K562 (cell line): ENCODE measurements around the gene FMNL3. TPM values are rescaled to one million over a fixed set of nuclear protein-coding genes. Genes with fewer than 3 reads are reported as not detected.

Experiments used
- CBX3 ChIP-seq, 2 experiments: IDR thresholded peaks; 1 replicate in 1 of 2; 2 replicates in 1 of 2; pipeline ENCODE4 v1.6.1; 2012; ENCODE audit warnings: inconsistent platforms in 2 of 2, low read length in 2 of 2, borderline replicate concordance in 1 of 2, control low read depth in 1 of 2
- CXXC5 ChIP-seq: fragments of 250-450 bp; sonication (Bioruptor Pico); IDR thresholded peaks from 2 replicates; pipeline ENCODE4 v1.8.0; 2022; ENCODE audit warnings: inconsistent platforms, mild to moderate bottlenecking, moderate library complexity
- HSF4 ChIP-seq: fragments of 250-450 bp; sonication (Bioruptor Pico); IDR thresholded peaks from 2 replicates; pipeline ENCODE4 v2.1.2; 2022; ENCODE audit warnings: mild to moderate bottlenecking, moderate library complexity, borderline replicate concordance
- KAT8 ChIP-seq: fragments of 450-650 bp; IDR thresholded peaks from 2 replicates; pipeline ENCODE4 v1.6.1; 2016; ENCODE audit warnings: low read depth, mild to moderate bottlenecking
- KDM5B ChIP-seq: fragments of 200-600 bp; sonication (generic); IDR thresholded peaks from 2 replicates; pipeline ENCODE4 v1.6.1; 2012; ENCODE audit warnings: low read depth, mild to moderate bottlenecking, moderate library complexity, low read length, control low read depth, inconsistent platforms; ENCODE audit not compliant: insufficient replicate concordance
- NR4A1 ChIP-seq, 2 experiments: fragments of 250-450 bp in 1 of 2; fragments of 450-650 bp in 1 of 2; sonication (Bioruptor Pico) in 1 of 2; IDR thresholded peaks; 2 replicates each; pipeline versions ENCODE4 v1.4.0 to v1.6.1; 2016 to 2020; ENCODE audit warnings: mild to moderate bottlenecking in 2 of 2, missing compliant biosample characterization in 1 of 2, missing genetic modification characterization in 1 of 2, moderate library complexity in 1 of 2
- POLR2AphosphoS2 ChIP-seq: IDR thresholded peaks from 2 replicates; pipeline ENCODE4 v1.6.1; 2012; ENCODE audit warnings: low read length, improper control_type of control experiment
- RBFOX2 ChIP-seq: fragments of 200-400 bp; formaldehyde crosslinking; IDR thresholded peaks from 2 replicates; pipeline ENCODE4 v1.6.1; 2017; ENCODE audit warnings: low read depth, mild to moderate bottlenecking, low read length, moderate library complexity
- polyA plus RNA-seq, 8 experiments: library from polyadenylated mRNA; depleted of rRNA in 4 of 8; stranded (reverse) in 5 of 8; unstranded in 3 of 8; fragments of >200 nt; fragmentation: Nextera tagmentation in 2 of 8; fragmentation: Illumina TruSeq in 1 of 8; extraction: Ambion mirVana in 2 of 8; extraction: Trizol in 1 of 8; gene quantifications; 2 replicates each; pipeline versions ENCODE4 v1.2.1 to v1.2.3, GENCODE V29; 2011 to 2014; ENCODE audit warnings: inconsistent platforms in 1 of 8, missing spikeins in 1 of 8
- total RNA-seq, 7 experiments: library from RNA; depleted of rRNA in 6 of 7; stranded (reverse); fragments of >200 nt in 6 of 7; fragmentation: Illumina TruSeq in 2 of 7; extraction: Trizol in 2 of 7; gene quantifications; 2 replicates each; pipeline versions ENCODE4 v1.2.1 to v1.2.3, GENCODE V29; 2011 to 2021; ENCODE audit warnings: low replicate concordance in 1 of 7
- TF ChIP-seq, protein P1 (sequence below), 3 experiments: fragments of 200-800 bp in 1 of 3; fragments of 250-450 bp in 1 of 3; fragments of 450-650 bp in 1 of 3; sonication (Bioruptor Pico) in 1 of 3; sonication (Bioruptor generic) in 1 of 3; formaldehyde crosslinking in 1 of 3; IDR thresholded peaks; 2 replicates each; pipeline versions ENCODE4 v1.6.1 to v1.8.0; 2016 to 2022; ENCODE audit warnings: mild to moderate bottlenecking in 2 of 3, missing genetic modification characterization in 2 of 3, missing compliant biosample characterization in 1 of 3, moderate library complexity in 1 of 3
- TF ChIP-seq, protein P2 (sequence below): fragments of 200-800 bp; sonication (Bioruptor generic); IDR thresholded peaks from 2 replicates; pipeline ENCODE4 v1.6.1; 2017; ENCODE audit warnings: missing genetic modification characterization, missing compliant biosample characterization
- TF ChIP-seq, protein P3 (sequence below): sonication (generic); formaldehyde crosslinking; IDR thresholded peaks from 2 replicates; pipeline ENCODE4 v1.8.0; 2022; ENCODE audit warnings: mild to moderate bottlenecking, missing genetic modification reagents
- TF ChIP-seq, protein P4 (sequence below): fragments of 250-450 bp; sonication (Bioruptor Pico); IDR thresholded peaks from 2 replicates; pipeline ENCODE4 v1.5.0; 2022; ENCODE audit warnings: mild to moderate bottlenecking

FMNL3 gene
- total and polyA plus RNA-seq, 9 of the 15 experiments (the other 6 are each of a cell fraction or from before 2014, with no cell fraction given): 0.49 to 14.4 (median 6.8) TPM

DNA sequence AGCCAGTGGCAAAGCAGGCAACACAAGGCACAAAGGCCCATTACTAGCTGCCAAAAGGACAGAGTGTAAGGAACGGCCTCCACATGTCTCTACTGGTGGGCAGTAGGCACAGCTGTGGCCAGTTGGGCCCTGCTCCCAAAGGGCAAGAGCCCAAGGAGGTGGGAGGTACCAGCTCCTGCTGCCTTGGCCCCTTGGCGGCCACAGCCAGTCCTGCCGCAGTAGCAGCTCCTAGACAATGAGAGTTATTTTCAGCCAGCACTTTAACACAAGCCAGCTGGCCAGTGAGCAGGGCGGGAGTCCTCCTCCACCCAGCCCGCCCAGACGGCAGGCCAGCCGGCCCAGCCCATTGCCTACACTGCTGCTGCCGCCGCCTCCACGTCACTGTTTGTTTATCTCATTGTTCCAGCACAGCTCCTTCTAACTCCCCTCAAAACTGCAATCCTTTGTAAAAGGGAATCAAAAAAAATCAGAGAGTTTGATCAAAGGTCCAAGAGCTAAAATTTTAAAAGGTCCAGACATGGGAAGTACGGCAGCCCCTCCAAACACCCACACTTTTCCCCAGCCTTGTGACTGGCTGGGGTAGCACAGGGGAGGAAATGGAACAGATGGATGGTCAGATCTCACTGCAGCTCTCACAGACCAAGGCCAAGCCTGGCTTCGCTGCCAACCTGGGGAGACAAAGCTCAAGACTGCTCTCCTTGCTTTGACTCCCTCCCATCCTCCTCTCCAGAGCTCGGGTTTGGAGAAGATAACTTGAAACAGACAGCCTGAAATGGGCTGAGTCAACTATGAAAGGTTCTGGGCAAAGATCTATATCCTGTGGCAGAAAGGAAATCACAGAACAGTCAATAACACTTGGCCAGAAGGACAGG, 33.5 kb downstream of the FMNL3 start (continued):
- TF ChIP-seq, protein P1, sequence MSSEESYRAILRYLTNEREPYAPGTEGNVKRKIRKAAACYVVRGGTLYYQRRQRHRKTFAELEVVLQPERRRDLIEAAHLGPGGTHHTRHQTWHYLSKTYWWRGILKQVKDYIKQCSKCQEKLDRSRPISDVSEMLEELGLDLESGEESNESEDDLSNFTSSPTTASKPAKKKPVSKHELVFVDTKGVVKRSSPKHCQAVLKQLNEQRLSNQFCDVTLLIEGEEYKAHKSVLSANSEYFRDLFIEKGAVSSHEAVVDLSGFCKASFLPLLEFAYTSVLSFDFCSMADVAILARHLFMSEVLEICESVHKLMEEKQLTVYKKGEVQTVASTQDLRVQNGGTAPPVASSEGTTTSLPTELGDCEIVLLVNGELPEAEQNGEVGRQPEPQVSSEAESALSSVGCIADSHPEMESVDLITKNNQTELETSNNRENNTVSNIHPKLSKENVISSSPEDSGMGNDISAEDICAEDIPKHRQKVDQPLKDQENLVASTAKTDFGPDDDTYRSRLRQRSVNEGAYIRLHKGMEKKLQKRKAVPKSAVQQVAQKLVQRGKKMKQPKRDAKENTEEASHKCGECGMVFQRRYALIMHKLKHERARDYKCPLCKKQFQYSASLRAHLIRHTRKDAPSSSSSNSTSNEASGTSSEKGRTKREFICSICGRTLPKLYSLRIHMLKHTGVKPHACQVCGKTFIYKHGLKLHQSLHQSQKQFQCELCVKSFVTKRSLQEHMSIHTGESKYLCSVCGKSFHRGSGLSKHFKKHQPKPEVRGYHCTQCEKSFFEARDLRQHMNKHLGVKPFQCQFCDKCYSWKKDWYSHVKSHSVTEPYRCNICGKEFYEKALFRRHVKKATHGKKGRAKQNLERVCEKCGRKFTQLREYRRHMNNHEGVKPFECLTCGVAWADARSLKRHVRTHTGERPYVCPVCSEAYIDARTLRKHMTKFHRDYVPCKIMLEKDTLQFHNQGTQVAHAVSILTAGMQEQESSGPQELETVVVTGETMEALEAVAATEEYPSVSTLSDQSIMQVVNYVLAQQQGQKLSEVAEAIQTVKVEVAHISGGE (CRISPR knock-in tag; IDR thresholded peaks at IDR 0.05): peak in 1 of 3 experiments; percentile 57; a peak in 1 of 6 replicates
- TF ChIP-seq CXXC5 (CRISPR knock-in tag): peak; percentile 73
- TF ChIP-seq, protein P2, sequence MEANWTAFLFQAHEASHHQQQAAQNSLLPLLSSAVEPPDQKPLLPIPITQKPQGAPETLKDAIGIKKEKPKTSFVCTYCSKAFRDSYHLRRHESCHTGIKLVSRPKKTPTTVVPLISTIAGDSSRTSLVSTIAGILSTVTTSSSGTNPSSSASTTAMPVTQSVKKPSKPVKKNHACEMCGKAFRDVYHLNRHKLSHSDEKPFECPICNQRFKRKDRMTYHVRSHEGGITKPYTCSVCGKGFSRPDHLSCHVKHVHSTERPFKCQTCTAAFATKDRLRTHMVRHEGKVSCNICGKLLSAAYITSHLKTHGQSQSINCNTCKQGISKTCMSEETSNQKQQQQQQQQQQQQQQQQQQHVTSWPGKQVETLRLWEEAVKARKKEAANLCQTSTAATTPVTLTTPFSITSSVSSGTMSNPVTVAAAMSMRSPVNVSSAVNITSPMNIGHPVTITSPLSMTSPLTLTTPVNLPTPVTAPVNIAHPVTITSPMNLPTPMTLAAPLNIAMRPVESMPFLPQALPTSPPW (CRISPR knock-in tag): peak; percentile 84
- TF ChIP-seq NR4A1 (CRISPR knock-in tag; IDR thresholded peaks at IDR 0.05): 0 out of 2 replicates have a peak, but pooled peaks have one; percentile 56
- no peak for TF ChIP-seq NR4A1 (tag; IDR thresholded peaks at IDR 0.05)
- TF ChIP-seq CBX3 (IDR thresholded peaks at IDR 0.05; ENCODE audit: borderline replicate concordance in 1 of 2, low read length in 2 of 2): peak in 1 of 2 experiments; percentile 24; a peak in 1 of 3 replicates
- peak; percentile 71 for TF ChIP-seq RBFOX2
- TF ChIP-seq HSF4 (CRISPR knock-in tag): no peak
- TF ChIP-seq, protein P3, sequence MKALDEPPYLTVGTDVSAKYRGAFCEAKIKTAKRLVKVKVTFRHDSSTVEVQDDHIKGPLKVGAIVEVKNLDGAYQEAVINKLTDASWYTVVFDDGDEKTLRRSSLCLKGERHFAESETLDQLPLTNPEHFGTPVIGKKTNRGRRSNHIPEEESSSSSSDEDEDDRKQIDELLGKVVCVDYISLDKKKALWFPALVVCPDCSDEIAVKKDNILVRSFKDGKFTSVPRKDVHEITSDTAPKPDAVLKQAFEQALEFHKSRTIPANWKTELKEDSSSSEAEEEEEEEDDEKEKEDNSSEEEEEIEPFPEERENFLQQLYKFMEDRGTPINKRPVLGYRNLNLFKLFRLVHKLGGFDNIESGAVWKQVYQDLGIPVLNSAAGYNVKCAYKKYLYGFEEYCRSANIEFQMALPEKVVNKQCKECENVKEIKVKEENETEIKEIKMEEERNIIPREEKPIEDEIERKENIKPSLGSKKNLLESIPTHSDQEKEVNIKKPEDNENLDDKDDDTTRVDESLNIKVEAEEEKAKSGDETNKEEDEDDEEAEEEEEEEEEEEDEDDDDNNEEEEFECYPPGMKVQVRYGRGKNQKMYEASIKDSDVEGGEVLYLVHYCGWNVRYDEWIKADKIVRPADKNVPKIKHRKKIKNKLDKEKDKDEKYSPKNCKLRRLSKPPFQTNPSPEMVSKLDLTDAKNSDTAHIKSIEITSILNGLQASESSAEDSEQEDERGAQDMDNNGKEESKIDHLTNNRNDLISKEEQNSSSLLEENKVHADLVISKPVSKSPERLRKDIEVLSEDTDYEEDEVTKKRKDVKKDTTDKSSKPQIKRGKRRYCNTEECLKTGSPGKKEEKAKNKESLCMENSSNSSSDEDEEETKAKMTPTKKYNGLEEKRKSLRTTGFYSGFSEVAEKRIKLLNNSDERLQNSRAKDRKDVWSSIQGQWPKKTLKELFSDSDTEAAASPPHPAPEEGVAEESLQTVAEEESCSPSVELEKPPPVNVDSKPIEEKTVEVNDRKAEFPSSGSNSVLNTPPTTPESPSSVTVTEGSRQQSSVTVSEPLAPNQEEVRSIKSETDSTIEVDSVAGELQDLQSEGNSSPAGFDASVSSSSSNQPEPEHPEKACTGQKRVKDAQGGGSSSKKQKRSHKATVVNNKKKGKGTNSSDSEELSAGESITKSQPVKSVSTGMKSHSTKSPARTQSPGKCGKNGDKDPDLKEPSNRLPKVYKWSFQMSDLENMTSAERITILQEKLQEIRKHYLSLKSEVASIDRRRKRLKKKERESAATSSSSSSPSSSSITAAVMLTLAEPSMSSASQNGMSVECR (CRISPR knock-in tag): peak; percentile 63; the same call in 1 of the 2 replicates
- TF ChIP-seq, protein P4, sequence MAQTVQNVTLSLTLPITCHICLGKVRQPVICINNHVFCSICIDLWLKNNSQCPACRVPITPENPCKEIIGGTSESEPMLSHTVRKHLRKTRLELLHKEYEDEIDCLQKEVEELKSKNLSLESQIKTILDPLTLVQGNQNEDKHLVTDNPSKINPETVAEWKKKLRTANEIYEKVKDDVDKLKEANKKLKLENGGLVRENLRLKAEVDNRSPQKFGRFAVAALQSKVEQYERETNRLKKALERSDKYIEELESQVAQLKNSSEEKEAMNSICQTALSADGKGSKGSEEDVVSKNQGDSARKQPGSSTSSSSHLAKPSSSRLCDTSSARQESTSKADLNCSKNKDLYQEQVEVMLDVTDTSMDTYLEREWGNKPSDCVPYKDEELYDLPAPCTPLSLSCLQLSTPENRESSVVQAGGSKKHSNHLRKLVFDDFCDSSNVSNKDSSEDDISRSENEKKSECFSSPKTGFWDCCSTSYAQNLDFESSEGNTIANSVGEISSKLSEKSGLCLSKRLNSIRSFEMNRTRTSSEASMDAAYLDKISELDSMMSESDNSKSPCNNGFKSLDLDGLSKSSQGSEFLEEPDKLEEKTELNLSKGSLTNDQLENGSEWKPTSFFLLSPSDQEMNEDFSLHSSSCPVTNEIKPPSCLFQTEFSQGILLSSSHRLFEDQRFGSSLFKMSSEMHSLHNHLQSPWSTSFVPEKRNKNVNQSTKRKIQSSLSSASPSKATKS: no peak
- no peak for TF ChIP-seq KAT8
- TF ChIP-seq KDM5B: peak; percentile 60
- no peak for TF ChIP-seq POLR2AphosphoS2
